Esophagus squamous epithelium (tissue), 5 donors: ENCODE data around the gene DOCK10. TPM values are rescaled to one million over a fixed set of nuclear protein-coding genes. Genes with fewer than 3 reads are reported as not detected.

Source experiments
- DNase-seq: peaks from one replicate; lab custom pipeline; 2025; lab: John Stamatoyannopoulos, UW
- H3K27ac ChIP-seq, 4 donors: fragments of 200-600 bp; sonication (generic); one replicate each; pipeline ENCODE4 v1.5.1; 2016 to 2019; ENCODE audit warnings: mild to moderate bottlenecking in 1 of 4
- H3K27me3 ChIP-seq, 4 donors: fragments of 200-600 bp; sonication (generic); 1 replicate in 3 of 4; 2 replicates in 1 of 4; pipeline versions ENCODE4 v1.5.1 to v1.6.0; 2017 to 2021; ENCODE audit warnings: antibody characterized with exemption in 1 of 4
- H3K36me3 ChIP-seq, 3 donors: fragments of 200-600 bp; sonication (generic); one replicate each; pipeline ENCODE4 v1.5.1; 2016 to 2019
- H3K4me1 ChIP-seq, 3 donors: fragments of 200-600 bp; sonication (generic); one replicate each; pipeline ENCODE4 v1.5.1; 2017 to 2019
- H3K4me3 ChIP-seq, 4 donors: fragments of 200-600 bp; sonication (generic); 1 replicate in 3 of 4; 2 replicates in 1 of 4; pipeline ENCODE4 v1.5.1; 2016 to 2019; ENCODE audit warnings: mild to moderate bottlenecking in 2 of 4, moderate library complexity in 1 of 4
- H3K9me3 ChIP-seq, 3 donors: fragments of 200-600 bp; sonication (generic); one replicate each; pipeline ENCODE4 v1.5.1; 2016 to 2019
- CTCF ChIP-seq, 6 experiments: fragments of 450-650 bp in 4 of 6; fragments of 200-600 bp in 2 of 6; sonication (generic) in 2 of 6; IDR thresholded peaks; one replicate each; pipeline ENCODE4 v1.5.1; 2016 to 2019; ENCODE audit warnings: antibody characterized with exemption in 6 of 6, mild to moderate bottlenecking in 4 of 6, moderate library complexity in 4 of 6
- POLR2A ChIP-seq, 4 donors: fragments of 450-650 bp; IDR thresholded peaks; one replicate each; pipeline ENCODE4 v1.6.1; 2017; ENCODE audit warnings: antibody characterized with exemption in 4 of 4, mild to moderate bottlenecking in 4 of 4, moderate library complexity in 3 of 4
- WGBS, 2 donors: methylation state at CpG; one replicate each; pipeline ENCODE4 v1.1.5; 2018; 5-methylcytosine and 5-hydroxymethylcytosine counted together
- intact Hi-C: fragments of 100-400 bp; cut with DNase I; formaldehyde crosslinking; loops from one replicate; pipeline ENCODE4 v1.15.0; 2022
- total RNA-seq, 4 donors: library from RNA; depleted of rRNA; stranded (reverse); fragments of >200 nt; gene quantifications; one replicate each; pipeline ENCODE4 v1.1.0, GENCODE V29; 2016
- donor health status: DM: yes; HTN: yes; CAD: no.

The DOCK10 gene
- total RNA-seq, 4 donors from 2014 or later: 9.2 to 16.6 (median 11.7) TPM

- TF ChIP-seq CTCF (IDR thresholded peaks at IDR 0.05) (no peak), POLR2A (IDR thresholded peaks at IDR 0.05) (no peak)
- no peak for DNase-seq
- intact Hi-C loops: no loop called here
- peaks cover 0 to 71% (median 4%) of the 10 kb centered on the region in 3 donors for H3K36me3 ChIP-seq
- no peak overlapping the region for H3K27ac ChIP-seq
- WGBS, 2 donors: 77 to 89% methylated on average over 5 to 6 of the region's 6 CpGs
- no peak overlapping the region for H3K4me3 ChIP-seq
- no peaks in the 10 kb centered on the region for H3K27me3 ChIP-seq
- H3K4me1 ChIP-seq: no peaks in the 10 kb centered on the region
- no peaks in the 10 kb centered on the region for H3K9me3 ChIP-seq
These were observed 272.8 kb downstream of the DOCK10 start for GRCh38 chr2:224769489-224769888.

GRCh38 chr2:224764565-224765236 lies 277.6 kb downstream of the DOCK10 start:
- no peaks in the 10 kb centered on the region for H3K9me3 ChIP-seq
- H3K27me3 ChIP-seq: no peaks in the 10 kb centered on the region
- intact Hi-C loops: no loop called here
- H3K36me3 ChIP-seq: peaks cover 0 to 38% (median 0%) of the 10 kb centered on the region in 3 donors
- WGBS, 2 donors: 62 to 81% methylated on average over 2 of the region's 2 CpGs
- TF ChIP-seq CTCF (IDR thresholded peaks at IDR 0.05) (no peak), POLR2A (IDR thresholded peaks at IDR 0.05) (no peak)
- H3K4me3 ChIP-seq: no peak overlapping the region
- no peaks in the 10 kb centered on the region for H3K4me1 ChIP-seq
- H3K27ac ChIP-seq: no peak overlapping the region
- no peak for DNase-seq

- intact Hi-C loops: no loop called here
- no peaks in the 10 kb centered on the region for H3K27me3 ChIP-seq
- no peaks in the 10 kb centered on the region for H3K4me1 ChIP-seq
- H3K36me3 ChIP-seq: peaks cover 0 to 11% (median 0%) of the 10 kb centered on the region in 3 donors
- H3K4me3 ChIP-seq: no peak overlapping the region
- WGBS, 2 donors: 85 to 88% methylated on average over 3 of the region's 3 CpGs
- no peak for DNase-seq
- peaks cover 0 to 12% (median 11%) of the 10 kb centered on the region in 3 donors for H3K9me3 ChIP-seq
- no peak overlapping the region for H3K27ac ChIP-seq
- no peak for TF ChIP-seq CTCF (IDR thresholded peaks at IDR 0.05)
- TF ChIP-seq POLR2A (IDR thresholded peaks at IDR 0.05): no peak
These were observed 284.2 kb downstream of the DOCK10 start for GRCh38 chr2:224757934-224758548.

GRCh38 chr2:224753743-224754540 lies 288.3 kb downstream of the DOCK10 start:
- WGBS, 2 donors: 20 to 22% methylated on average over 1 of the region's 1 CpG
- peaks cover 0 to 12% (median 11%) of the 10 kb centered on the region in 3 donors for H3K9me3 ChIP-seq
- TF ChIP-seq CTCF (IDR thresholded peaks at IDR 0.05) (no peak), POLR2A (IDR thresholded peaks at IDR 0.05) (no peak)
- intact Hi-C loops: loop anchor here (5.0 kb wide), 1 partner anchor 303 kb away; no protein-coding TSS in a partner anchor
- no peak overlapping the region for H3K4me3 ChIP-seq
- DNase-seq: no peak
- peaks cover 0 to 11% (median 0%) of the 10 kb centered on the region in 3 donors for H3K36me3 ChIP-seq
- H3K4me1 ChIP-seq: no peaks in the 10 kb centered on the region
- H3K27ac ChIP-seq: no peak overlapping the region
- no peaks in the 10 kb centered on the region for H3K27me3 ChIP-seq
